Astrocyte (in vitro differentiated cells and primary cell): ENCODE results near the gene DYRK1A.

Experiments
- EZH2 ChIP-seq: IDR thresholded peaks from 2 replicates; pipeline ENCODE4 v1.6.1; 2012; ENCODE audit warnings: mild to moderate bottlenecking, low read length, inconsistent platforms; ENCODE audit not compliant: insufficient read depth
- TF ChIP-seq, protein P1 (sequence below): IDR thresholded peaks from 2 replicates; pipeline ENCODE4 v1.5.1; 2011; ENCODE audit warnings: low read depth, mild to moderate bottlenecking, inconsistent platforms, low read length, moderate library complexity; ENCODE audit not compliant: insufficient read depth

GRCh38 chr21:37380349-37381323 is 14.1 kb downstream of the DYRK1A start:
- TF ChIP-seq, protein P1, sequence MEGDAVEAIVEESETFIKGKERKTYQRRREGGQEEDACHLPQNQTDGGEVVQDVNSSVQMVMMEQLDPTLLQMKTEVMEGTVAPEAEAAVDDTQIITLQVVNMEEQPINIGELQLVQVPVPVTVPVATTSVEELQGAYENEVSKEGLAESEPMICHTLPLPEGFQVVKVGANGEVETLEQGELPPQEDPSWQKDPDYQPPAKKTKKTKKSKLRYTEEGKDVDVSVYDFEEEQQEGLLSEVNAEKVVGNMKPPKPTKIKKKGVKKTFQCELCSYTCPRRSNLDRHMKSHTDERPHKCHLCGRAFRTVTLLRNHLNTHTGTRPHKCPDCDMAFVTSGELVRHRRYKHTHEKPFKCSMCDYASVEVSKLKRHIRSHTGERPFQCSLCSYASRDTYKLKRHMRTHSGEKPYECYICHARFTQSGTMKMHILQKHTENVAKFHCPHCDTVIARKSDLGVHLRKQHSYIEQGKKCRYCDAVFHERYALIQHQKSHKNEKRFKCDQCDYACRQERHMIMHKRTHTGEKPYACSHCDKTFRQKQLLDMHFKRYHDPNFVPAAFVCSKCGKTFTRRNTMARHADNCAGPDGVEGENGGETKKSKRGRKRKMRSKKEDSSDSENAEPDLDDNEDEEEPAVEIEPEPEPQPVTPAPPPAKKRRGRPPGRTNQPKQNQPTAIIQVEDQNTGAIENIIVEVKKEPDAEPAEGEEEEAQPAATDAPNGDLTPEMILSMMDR = no peak
- TF ChIP-seq EZH2 = no peak
